MM.1S (cell line): Measurements from ENCODE around the gene NCAPH2.

ENCODE experiments used
- CTCF ChIP-seq: fragments of 300-600 bp; sonication (generic); IDR thresholded peaks from 2 replicates; pipeline ENCODE4 v1.5.1; 2016; ENCODE audit warnings: antibody characterized with exemption, low read length, mixed read lengths
- EZH2 ChIP-seq: fragments of 300-600 bp; sonication (generic); optimal IDR thresholded peaks from 2 replicates; pipeline ENCODE3; 2017; ENCODE audit warnings: low read depth, mild to moderate bottlenecking, antibody characterized with exemption, low read length, mixed read lengths
- EZH2phosphoT487 ChIP-seq: fragments of 300-600 bp; sonication (generic); IDR thresholded peaks from 2 replicates; pipeline ENCODE4 v1.6.1; 2018; ENCODE audit warnings: antibody characterized with exemption, low read length

DNA sequence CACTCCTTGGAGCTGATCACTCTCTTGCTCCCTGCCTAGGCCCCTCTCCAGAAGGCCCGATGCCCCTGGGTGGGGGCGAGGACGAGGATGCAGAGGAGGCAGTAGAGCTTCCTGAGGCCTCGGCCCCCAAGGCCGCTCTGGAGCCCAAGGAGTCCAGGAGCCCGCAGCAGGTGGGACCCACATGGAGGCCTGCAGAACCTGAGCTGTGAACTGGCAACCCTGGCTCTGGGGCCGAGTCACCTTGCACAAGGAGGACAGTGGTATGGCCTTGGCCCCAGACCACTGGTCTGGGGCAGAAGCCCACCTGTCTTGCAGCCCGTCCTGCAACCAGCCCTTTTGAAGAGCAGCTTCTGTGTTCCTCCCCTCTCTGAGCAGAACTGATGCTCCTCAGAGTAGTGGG is 11.1 kb downstream of the NCAPH2 start:
- TF ChIP-seq CTCF (no peak), EZH2 (no peak), EZH2phosphoT487 (no peak)
